ENCODE results near the gene POLR2B.

DNA sequence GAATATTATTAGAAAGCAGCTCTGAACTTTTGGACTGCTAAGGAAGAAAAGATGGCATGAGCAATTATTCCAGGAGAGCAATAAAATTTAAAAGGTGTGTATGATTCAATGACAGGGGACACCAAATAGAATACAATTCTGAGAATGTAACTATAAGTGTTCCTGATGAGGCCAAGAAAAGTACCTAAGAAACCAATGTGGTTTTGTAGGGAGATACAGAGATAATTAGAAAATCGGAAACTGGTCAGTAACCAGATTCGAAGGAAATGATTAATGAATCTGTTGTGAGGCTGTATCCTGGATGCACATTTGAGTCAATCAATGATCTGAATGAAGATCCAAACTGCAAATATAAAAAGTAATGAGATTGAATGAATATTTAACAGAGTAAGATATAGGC, 7.3 kb upstream of the POLR2B start:
- TF ChIP-seq, protein P1, sequence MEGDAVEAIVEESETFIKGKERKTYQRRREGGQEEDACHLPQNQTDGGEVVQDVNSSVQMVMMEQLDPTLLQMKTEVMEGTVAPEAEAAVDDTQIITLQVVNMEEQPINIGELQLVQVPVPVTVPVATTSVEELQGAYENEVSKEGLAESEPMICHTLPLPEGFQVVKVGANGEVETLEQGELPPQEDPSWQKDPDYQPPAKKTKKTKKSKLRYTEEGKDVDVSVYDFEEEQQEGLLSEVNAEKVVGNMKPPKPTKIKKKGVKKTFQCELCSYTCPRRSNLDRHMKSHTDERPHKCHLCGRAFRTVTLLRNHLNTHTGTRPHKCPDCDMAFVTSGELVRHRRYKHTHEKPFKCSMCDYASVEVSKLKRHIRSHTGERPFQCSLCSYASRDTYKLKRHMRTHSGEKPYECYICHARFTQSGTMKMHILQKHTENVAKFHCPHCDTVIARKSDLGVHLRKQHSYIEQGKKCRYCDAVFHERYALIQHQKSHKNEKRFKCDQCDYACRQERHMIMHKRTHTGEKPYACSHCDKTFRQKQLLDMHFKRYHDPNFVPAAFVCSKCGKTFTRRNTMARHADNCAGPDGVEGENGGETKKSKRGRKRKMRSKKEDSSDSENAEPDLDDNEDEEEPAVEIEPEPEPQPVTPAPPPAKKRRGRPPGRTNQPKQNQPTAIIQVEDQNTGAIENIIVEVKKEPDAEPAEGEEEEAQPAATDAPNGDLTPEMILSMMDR (IDR thresholded peaks at IDR 0.05), result no peak
- no peak for TF ChIP-seq POLR2A (IDR thresholded peaks at IDR 0.05)
- no peak for TF ChIP-seq POLR2AphosphoS5 (IDR thresholded peaks at IDR 0.05)
